HL-60/S4 treated with retinoic acid at 250 ng/mL for 4 days and 3 days (cell line): ENCODE data around the gene HOATZ.

Source experiments
- in situ Hi-C: fragments of 300-500 bp; cut with MboI; formaldehyde crosslinking; loops from 2 replicates; pipeline ENCODE4 v1.7.0; 2022; ENCODE audit warnings: low sequenced_read_pairs

HOATZ gene

DNA sequence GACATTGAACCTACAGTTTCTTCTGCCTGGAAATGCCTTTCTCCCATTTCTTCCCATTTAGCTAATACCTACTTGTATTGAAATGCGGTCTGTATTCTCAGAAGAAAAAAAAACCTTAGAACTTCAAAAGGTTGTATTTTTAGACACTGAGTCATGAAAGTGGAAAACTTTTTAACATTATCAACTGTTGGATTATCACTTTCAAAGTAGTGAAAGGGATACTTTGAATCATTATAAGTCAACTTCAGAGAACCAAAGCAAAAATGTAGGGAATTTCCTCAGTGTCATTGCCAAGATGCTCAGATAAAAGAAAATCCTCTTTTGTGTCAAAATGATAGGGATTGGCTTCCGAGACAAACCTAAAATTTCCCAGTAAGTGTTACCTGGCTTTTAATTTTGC, 6.6 kb downstream of the HOATZ start:
- in situ Hi-C loops, result no loop called here

DNA sequence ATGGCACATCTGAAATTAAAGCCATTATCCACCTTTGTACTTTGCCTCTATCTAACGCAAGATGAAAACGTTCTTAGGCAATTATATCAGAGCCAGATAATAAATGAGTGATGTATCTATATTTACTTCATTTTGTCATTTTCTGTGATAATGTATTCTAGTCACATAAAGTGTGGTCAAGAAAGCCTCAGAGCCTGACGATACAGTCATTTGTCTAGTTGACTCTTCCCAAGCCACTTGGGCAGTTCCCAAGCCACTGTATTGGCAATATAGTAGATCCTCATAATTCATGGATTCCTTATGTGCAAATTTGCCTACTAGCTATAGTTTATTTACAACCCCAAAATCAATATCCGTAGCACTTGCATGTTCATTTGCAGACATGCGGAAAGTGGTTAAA, 7.8 kb downstream of the HOATZ start:
- in situ Hi-C loops, result no loop called here

DNA sequence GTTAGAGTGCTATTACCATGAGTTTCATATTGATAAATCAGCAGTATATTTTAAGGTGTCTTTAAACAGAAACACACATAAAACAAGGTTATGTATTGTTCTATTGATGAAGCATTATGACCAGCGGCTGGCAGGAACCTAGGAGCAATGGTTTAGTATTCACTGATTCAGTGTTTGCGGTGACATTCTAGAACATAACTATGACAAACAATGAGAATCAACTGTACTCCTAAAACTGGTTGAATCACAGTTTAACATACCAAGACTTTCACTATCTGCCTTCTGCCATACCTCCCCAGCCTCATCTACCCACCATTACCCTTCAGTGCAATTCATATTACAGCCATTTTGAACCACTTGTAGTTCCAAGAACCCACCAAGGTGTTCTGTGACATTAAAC, 8.8 kb downstream of the HOATZ start:
- in situ Hi-C loops, result no loop called here

DNA sequence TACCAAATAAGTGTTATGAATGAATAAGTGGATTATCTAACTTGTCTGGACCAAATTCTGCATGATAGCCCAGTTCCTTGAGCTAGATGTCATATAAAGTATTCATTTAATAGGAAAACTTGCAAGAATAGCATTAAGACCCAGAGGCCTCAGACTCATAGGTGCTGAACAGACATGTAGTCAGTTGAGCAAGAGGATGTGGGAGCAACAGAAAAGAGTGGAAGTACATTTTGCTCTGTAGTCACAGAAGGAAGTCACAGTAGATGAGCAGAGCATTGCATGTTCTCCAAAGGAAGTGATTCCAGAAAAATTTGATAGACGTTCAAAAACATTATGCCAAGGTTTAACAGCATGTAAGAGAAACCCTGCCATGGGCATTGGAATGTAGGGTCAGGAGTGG, 9.5 kb downstream of the HOATZ start:
- in situ Hi-C loops, result no loop called here

DNA sequence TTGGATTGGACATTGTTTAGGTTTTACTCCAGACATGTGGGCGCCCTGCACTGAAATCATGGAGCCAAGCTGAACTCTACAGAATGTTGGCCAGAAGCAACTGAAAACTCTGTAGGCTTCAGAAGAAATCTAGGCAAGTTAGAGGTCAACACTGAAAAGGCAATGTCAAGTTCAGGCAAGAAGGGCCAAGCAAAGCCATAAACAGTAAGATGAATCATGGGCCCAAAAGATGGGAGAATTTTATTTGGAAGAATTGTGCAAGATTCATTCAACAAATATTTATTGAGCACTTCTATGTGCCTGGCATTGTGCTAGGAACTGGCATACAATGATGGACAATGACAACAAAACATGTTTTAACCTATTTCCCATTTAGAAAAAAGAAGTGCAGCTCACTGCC, 10.9 kb downstream of the HOATZ start:
- in situ Hi-C loops, result no loop called here

DNA sequence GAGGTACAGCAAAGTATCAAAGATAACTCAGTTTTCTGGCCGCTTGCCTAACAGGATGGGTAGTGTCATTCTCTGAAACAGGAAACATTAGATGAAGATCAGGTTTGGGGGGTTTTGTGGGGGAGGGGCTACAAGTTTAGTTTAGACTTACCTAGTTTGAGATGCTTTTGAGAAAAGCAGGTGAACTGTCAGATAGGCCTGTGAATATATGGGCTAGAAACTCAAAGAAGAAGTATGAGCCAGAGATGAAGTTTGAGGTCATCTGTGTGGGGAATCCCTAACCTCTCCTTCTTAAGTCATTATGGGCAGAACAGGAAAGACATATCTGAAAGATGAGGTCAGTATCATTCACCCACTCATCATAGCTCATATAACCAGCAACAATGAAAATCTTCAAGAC, 11.9 kb downstream of the HOATZ start:
- in situ Hi-C loops, result no loop called here

DNA sequence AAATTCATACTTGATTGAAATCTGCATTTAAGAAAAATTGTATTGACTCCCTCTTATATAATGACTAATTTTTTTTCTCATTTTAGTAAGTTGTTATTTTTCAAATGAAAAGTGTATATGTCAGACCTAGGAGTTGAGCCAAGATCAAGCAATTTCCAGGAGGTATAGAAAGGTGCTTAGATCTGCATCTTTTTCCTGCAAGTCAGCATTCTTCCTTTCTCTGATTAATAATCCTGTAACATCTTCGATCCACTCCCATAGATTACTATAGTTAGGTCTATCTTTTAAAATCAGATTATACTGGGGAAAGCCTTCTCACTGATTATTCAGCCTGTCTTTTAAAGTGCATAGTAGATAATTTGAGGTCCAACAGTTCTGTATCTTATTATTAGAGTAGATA, 12.7 kb downstream of the HOATZ start:
- in situ Hi-C loops, result no loop called here

DNA sequence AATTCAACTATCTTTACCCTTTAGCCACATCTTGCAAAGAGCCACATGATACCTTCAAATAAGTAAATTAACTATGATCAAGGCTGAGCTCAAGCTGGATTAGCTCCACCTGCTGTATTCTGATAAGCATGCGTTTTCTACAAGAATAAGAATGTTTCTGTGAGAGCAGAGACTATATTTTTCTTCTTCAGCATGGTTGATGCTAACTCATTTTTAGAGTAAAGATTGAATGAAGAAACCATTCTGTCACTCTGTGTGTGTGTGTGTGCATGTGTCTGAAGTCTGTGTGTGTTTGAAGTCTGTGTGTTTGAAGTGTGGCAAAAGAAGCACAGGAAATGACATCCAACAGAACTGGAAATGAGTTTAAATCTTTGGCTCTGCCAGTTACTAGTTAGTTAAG, 14.0 kb downstream of the HOATZ start:
- in situ Hi-C loops, result no loop called here

DNA sequence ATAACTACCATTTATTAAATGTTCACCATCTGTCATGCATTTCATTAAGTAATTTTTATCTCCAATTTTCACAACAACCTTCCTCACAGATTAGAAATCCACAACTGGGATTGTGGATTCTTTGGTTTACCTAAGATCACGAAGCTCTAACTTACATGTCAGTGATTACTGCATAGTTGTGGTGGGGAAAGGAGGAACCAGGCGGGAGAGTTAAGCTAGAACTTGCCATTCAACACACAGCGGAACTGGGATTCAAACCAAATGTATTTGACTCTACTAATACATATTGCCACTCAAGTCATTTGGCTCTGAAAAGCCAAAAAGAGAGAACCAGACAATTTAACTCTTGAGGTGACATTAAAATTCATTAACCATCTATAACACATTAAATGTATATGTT, 15.5 kb downstream of the HOATZ start:
- in situ Hi-C loops, result no loop called here

DNA sequence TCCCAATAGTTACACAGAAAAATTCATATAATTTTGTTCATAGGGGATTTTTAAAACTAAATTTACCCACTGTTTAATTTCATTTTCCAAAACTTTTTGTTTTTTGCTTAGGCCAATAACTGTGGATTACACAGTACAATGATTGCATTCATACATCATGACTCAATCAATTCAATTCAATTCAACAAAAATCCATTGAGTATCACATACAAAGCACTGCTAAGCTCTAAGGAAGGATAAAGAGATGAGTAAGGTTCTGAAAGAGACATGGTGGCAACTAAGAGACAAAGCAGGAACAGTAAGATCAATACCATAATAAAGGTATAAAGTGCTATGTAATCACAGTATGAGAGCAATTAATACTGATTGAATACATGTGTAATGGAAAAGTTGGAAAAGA, 16.6 kb downstream of the HOATZ start:
- in situ Hi-C loops, result no loop called here

DNA sequence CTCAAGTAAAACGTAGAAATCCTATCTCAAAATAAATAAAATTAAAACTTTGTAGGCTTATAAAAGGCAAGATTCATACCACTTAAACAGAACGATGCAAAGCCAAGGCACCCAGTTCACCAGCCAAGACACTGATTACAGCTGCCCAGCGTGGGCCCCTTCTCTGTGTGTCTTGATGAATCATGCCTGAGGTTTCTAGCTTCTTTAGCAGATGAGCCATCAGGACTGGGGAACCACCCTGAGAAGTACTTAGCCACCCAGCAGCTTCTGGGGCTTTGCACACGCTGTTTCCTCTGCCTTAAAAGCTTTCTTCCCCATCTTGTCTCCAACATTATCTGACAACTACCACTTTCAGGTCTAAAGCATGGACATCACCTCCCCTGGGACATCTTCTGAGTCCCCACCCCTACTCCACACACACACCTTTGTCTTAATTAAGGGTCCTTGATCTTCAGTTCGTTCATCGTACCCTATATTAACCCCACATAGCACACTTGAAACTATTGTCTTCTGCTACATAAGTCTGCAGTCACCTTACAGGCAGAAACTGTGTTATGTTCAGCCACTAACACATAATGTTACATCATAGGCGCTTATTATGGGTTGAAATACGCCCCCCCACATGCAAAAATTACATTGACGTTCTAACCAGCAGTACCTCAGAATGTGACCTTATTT, 17.2 kb downstream of the HOATZ start:
- in situ Hi-C loops, result no loop called here

DNA sequence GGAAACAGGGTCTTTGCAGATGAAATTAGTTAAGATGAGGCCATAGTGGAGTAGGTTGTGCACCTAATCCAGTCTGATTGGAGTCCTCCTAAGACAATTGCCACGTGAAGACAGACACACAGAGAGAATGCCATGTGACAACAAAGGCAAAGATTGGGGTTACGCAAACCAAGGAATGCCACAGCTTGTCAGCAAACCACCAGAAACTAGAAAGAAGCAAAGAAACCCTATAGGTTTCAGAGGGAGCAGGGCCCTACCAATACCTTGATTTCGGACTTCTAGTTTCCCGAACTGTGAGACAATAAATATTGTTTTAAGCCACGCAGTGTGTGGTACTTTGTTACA, 17.8 kb downstream of the HOATZ start:
- in situ Hi-C loops, result no loop called here

DNA sequence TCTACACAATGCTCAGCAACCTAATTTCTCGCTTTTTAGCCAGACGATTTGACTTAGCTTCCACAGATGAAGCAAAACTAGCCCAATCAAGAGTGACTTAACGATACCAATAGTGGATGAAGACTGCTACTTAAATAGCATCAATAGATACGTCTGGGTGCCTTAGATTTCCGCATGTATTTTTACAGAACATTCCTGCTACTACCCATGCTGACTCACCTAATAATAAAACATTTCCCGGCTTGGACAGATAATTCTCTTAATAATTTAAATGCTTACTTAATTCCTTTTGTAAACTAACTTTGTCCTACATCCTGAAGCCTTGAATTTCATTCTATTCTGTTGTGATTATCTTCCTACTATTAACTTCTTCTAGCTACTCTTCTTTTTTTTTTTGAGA, 20.7 kb downstream of the HOATZ start:
- in situ Hi-C loops, result no loop called here

DNA sequence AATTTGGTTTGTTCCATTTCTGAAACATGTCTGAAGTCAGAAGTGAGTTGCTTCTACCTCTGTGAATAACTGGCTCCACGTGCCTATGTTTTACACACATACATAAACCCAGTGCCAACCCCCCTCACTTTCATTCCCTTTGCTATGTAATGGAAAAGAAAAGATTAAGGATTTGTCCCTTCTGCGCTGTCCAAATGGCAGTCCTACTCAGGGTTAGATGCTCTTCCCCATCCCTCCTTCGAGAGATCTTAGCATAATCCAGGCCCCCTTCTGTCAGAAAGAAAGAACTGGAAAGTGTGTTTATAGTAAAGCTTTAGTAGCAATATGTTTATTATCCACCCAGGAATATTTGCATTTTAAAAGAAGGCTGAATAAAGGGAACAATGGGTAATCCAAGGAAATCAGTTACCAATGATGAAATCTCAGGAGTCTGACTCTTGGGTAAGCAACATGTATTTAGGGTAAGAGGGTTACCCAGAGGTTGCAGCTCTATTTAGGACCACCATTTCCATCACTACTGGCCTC, 22.8 kb downstream of the HOATZ start:
- in situ Hi-C loops, result no loop called here

DNA sequence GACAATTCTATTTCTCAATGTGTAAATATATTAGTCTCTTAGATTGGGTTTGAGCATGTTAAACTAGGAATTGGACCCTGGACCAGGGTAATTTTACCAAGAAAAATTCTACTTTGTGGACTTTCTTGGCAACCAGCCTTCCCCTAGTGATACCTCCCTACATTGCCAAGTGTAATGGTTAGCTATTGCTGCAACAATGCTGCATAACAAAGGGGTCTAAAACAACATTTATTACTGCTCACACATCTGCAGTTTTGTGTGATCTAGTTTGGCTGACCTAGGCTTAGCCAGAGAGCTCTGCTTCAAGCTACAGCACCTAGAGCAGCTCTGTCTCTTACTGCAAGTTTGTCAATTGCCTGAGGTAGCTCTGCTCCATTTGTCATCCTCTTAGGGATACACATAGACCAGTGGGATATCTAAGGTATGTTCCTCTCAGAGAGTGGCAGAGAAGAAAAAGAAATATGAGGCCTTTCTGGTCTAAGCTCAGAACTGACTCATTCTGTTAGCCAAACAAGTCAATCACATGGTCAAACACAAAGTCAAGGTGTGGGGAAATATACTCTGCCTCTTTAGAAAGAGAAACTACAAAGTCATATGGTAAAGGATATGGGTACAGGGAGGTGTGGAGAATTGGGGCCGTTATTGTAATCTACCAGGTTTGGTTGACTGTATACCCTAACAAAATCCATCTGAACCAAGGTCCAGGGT, 24.0 kb downstream of the HOATZ start:
- in situ Hi-C loops, result no loop called here

DNA sequence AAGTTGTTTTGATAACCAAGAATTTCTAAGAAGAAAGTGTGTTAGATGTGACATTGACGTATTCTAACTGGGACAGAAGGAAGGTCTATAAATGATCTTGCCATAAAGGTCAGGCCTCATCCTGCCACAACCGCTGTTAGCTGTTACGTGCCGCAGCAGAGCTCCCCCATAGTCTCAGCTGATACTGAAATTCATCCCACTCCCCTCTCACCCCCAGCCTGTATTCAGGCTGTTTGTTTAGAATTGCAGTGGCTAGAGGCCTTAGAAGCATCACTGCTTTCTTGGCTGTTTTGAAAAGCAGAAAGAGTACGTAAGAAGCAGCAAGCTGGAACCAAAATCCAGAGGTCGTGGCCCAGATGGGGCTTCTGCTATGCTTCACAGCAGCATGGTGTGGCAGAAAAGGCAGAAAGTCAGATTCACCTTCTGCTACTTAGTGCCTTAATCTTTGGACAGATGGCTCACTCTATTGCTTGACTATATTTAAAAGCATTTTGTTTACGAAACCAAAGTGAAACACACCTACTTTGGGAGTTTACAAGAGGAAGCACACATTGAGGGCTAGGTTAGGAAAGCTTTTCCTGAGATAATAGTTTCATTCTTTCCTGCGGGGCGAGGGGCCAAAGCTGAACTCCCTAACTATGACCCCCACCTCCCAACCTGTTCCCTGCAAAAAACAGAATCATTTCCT, 25.0 kb downstream of the HOATZ start:
- in situ Hi-C loops, result no loop called here

DNA sequence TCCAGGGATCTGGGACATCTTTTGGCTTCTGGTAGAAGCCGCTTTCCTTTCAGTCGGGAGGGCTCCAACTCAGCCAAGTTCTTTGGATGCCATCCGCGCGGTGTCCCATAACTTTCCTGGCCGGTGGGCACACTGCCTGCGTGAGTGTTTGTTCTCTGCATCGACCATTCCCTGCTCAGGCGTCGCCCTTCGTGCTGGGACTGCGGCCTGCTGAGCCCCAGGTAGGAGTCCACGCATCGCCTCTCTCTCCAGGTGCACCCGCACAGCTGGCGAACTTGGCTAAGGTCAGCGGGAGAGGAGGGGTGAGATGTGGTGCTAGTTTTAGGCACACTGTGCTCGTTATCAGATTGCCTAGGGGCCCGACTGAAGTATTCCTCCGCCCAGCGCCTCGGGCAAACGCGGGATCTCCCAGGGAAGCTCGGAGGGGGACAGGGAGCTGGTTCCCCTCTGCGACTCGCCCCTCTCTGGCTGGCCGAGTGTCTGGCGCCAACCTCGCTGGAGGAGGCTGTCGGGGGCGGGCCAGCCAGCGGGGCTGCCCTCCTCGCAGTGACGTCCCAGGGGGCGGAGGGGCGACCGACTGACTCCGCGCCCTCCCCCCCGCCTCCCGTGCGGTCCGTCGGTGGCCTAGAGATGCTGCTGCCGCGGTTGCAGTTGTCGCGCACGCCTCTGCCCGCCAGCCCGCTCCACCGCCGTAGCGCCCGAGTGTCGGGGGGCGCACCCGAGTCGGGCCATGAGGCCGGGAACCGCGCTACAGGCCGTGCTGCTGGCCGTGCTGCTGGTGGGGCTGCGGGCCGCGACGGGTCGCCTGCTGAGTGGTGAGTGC, 25.7 kb downstream of the HOATZ start, which contains the start of gene LAYN:
Gene LAYN (plus strand): TSS at position 607 of the 823 bp plus-strand sequence. CDS start 124 bp downstream, at position 731.
- in situ Hi-C loops, result no loop called here

DNA sequence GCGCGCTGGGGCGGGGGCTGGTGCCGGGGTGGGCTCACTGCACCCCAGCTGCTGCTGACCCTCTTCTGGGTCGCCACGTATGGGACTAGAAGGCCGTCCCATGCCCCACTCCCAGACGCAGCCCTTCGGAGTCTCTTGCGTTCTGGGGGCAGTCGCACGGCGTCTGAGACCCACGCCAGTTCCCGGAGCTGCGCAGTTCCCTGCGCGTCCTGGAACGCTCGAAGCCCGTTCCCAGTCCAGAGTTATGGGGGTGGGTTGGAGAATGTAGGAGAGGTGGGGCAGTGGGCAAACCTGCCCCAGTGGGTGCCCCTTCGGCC, 26.3 kb downstream of the HOATZ start:
- in situ Hi-C loops, result no loop called here

DNA sequence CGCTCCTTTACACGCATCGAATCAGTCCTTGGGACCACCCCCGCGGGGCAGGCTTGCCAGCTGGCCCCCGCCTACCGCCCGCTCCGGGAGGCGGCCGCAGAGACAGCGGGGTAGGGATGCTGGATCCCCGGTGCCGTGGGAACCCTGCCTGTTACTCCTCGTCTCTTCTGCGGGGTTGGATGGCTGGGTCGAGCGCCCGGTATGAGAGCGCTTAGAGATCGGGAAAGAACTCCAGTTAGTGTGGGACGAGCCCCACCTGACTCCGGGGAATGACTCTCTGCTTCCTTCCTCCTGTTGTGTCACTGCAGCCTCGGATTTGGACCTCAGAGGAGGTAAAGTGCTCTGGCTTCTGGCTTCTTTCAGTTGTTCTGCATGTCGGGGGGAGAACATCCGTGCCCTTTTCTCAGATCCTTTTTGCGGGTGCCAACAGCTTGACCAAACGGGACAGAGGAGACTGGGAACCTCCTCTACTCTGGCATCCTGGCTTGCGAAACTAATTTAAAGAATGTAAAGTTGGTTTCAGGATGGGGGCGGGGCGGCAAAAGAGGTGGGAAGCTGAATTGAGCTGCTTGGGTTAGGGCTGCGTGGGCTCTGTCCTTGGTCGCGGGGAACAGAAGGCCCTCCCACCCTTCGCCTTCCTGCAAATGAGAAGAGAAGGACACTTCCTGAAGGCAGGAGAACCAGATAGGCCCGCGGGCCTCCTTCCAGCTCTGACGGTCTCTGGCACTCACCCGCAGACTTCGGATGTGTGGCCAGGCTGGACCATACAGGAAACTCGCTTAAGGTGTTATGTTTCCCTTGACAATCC, 26.9 kb downstream of the HOATZ start:
- in situ Hi-C loops, result no loop called here

DNA sequence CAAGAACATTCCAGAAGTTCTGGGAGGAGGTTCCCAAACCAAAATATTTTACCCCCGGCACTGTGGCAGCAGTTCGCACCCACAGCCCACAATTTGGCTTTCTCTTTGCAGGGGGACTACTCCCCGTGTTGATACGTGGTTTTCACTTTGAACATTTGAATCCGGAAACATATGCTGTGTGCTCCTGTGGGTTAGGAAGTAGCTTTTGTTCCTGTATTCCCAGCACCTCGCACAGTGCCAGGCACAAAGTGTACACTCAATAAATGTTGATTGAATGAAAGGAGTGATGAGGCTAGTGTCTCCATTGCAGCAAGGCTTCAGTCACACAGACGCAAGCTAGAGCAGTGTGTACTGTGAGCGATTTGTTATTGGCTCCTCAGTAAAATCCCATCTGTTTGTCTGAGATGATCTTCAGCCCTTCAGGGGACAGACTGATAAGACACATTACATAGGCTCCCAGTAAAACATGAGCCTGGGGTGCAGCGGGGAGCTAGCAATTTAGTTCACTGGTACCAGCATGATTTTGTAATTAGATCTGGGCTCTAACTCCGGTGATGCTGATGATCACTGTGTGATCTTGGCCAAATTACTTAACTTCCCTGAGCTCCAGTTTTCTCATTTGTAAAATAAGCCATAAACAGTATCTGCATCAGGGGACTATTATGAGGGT, 28.2 kb downstream of the HOATZ start:
- in situ Hi-C loops, result no loop called here
